Measurements from ENCODE around the gene PPP1CA.

PPP1CA gene

DNA sequence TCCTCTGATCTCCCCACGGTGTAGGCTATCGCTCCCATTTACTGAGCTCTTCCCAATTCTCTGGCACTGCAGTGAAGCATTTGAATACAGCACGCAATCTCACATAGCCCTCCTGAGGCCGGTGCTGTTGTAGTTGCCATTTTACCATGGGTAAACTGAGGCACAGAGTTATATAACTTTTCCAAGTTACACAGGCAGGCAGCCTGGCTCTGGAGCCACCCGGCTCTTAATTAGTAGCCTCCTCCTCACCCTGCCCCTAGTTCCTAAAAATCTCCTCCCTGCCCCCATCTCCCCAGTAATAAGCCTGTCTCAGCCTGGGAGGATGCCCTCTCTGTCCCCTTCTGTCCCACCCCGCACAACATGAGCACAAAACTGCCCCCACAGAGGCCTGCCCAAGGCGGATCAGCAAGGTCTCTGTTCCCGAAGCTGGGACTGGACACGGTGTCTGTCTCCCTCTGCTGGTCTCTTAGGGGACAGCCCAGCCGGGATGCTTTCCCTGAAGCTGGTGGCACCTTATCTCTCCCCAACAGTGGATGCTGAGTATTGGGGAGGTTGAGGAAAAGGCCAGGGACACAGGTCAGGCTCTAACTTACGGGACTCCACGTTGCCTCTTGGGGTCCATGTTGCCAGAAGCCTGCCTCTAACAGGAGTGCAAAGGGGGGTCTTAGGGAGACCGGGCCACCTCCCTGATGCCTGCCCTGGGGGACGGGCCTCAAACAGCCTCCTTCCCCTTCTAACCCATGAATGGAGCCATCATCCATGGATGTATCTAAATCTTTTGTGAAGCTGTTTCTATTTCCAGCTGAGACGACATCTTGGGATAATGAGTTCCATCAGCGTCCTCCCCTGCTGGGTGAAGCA, 19.2 kb downstream of the PPP1CA start:
- DNase-seq (ENCODE audit: low spot score in 2 of 2) = peak; percentile 86 to 91
- peak overlapping the region; percentile 28 for H3K27ac Mint-ChIP-seq
- H3K36me3 Mint-ChIP-seq = no peaks in the 10 kb centered on the region
- no peaks in the 10 kb centered on the region for H3K27me3 Mint-ChIP-seq
- ATAC-seq (ENCODE audit: low read depth) = peak; percentile 78
- peaks cover 22% of the 10 kb centered on the region for H3K4me1 Mint-ChIP-seq
- peak overlapping the region; percentile 58 for H3K4me3 Mint-ChIP-seq
- H3K9me3 Mint-ChIP-seq = no peaks in the 10 kb centered on the region

DNA sequence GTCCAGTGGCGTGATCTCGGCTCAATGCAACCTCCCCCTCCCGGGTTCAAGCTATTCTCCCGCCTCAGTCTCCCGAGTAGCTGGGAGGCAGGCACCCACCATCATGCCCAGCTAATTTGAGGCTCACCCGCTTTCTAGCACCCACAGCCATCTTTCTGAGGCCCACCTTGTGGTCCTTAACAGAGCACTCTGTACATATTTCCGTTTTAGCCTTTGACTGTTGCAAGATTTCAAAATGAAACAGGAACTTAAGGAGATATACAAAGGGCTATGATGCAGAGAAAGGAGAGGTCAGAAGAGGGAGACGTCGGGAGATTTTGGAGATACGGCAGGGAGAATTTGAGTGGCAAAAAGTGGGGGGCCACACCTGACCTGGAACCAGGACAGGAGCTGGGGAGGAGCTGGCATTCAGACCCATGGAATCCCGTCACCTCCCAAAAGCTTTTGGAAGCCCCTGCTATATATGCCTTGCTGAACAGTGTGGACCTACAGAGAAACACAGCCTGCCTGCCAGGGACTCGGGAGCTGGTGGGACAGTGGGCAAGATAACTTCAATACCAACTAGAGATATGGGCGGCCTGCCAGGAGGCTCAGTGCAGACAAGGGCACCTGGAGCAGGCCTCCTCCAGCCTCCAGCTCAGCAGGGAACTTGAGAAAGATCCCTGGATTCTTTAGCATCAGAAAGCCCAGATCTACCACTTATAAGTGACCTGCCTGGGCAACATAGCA, 20.2 kb downstream of the PPP1CA start:
- peak overlapping the region; percentile 88 for H3K27ac Mint-ChIP-seq
- no peak for DNase-seq (ENCODE audit: low spot score in 2 of 2)
- peaks cover 20% of the 10 kb centered on the region for H3K4me1 Mint-ChIP-seq
- peak overlapping the region; percentile 63 for H3K4me3 Mint-ChIP-seq
- H3K27me3 Mint-ChIP-seq = no peaks in the 10 kb centered on the region
- H3K9me3 Mint-ChIP-seq = no peaks in the 10 kb centered on the region
- peak; percentile 84 for ATAC-seq (ENCODE audit: low read depth)
- H3K36me3 Mint-ChIP-seq = no peaks in the 10 kb centered on the region

DNA sequence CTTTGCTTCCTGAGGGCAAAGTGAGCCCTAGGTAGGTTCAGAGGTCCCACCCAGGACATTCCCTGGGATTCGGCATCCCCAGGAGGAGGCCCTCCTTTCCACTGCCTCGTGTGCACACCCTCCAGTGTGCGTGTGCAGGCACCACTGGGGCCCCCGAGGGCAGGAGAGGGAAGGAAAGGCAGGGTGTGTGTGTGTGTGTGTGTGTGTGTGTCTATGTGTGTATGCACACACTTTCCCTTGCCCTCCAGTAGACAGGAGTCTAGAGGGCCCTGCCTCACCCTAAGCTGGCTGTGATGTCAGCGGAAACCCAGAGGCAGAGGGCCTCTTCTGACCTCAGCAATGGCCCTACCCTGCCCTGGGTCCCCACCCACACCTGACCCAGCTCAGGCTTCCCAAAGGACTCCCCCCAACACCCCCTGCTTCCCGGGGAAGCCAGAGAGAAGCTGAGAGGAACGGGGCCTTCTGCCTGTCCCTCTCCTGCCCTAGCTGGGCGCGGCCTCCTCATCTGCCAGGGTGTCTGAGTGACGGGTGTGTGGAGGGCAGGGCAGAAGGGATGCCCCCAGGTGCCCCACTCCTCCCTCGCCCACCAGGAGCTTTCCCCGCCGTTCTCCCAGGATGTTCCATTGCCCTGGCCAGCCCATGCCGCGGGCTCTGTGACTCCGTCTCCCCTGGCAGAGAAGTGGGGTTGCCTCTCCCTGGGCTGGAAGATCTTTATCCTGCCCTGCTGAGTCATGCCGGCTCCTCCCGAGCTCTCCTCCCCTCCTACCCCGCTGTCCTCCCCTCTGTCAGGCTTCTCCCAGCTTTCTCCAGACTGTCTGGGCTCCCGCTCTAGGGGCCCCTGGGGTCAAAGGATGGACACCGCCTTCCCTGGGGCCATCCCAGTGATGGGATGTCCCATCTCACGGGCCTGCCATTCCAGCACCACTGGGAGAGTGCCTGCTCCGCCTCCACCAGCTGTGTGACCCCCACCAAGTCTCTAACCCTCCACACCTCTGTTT, 22.3 kb downstream of the PPP1CA start:
- H3K4me1 Mint-ChIP-seq = peaks cover 24% of the 10 kb centered on the region

DNA sequence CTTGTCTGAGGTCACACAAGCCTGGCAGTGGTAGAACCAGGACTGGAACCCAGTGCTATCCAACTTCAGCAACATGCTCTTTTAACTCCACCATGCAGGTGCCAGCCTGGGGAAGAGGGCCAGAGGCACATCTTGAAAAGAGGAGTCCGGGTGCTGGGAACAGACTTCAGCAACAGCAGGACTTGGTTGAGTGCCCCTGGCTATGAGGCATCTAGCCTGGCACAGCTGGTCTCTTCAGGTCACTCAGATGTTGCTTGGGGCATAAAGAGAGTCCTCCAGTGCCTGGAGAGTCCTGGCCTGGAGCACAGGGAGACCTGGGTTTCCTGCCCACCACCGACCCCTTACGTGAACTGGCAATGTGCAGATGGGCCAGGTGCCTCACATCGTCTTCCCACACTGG, 23.1 kb downstream of the PPP1CA start:
- H3K4me1 Mint-ChIP-seq = peaks cover 24% of the 10 kb centered on the region
- H3K27ac Mint-ChIP-seq = no peak overlapping the region
- no peak for ATAC-seq (ENCODE audit: low read depth)
- H3K4me3 Mint-ChIP-seq = no peak overlapping the region
- no peaks in the 10 kb centered on the region for H3K27me3 Mint-ChIP-seq
- H3K36me3 Mint-ChIP-seq = peaks cover under 1% of the 10 kb centered on the region
- DNase-seq (ENCODE audit: low spot score in 2 of 2) = no peak
- no peaks in the 10 kb centered on the region for H3K9me3 Mint-ChIP-seq

More for the DNA sequence above, 22.3 kb downstream of the PPP1CA start:
- Mint-ChIP-seq H3K27me3 (no peaks in the 10 kb centered on the region), H3K36me3 (no peaks in the 10 kb centered on the region), H3K27ac (no peak overlapping the region), H3K4me3 (no peak overlapping the region), H3K9me3 (no peaks in the 10 kb centered on the region)
- ATAC-seq (ENCODE audit: low read depth) (no peak), DNase-seq (ENCODE audit: low spot score in 2 of 2) (no peak)

DNA sequence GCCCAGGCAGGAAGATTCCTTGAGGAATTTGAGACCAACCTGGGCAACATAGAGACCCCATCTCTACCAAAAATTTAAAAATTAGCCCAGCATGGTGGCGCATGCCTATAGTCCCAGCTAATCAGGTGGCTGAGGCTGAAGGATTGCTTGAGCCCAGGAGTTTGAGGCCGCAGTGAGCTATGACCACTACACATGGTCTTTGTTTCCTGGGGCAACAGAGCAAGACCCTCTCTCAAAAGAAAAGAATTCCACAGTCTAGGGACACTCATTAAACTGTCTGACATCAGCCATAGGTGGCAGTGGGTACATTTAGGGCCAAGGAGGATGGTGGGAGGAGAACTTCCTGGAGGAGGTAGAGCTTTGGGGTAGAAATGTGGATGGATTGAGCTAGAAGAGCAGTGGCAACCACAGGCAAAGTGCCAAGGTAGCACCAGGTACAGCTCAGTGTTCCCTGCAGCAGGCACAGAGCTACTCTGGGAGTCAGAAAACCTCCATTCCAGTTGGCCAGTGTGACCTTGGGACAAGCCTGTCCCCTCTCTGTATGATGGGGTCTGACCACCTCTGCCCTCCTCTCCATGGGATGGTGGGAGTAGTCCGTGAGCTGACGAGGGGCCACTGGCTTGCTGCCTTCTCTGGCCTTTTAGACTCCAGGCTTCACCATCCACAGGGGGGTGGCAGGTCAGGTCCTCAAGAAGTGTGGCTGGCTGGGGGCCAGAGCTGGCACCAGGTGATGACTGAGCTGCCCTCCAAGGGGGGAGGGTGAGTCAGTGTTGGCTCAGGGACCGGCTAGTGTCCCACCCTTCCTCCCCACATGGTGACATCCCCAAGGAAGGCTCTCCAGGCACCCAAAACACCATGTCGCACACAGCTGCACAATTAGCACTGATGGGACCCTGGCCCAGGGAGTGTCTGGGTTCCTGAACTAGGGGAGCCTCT, 24.5 kb downstream of the PPP1CA start:
- no peak overlapping the region for H3K4me3 Mint-ChIP-seq
- ATAC-seq (ENCODE audit: low read depth) = no peak
- DNase-seq (ENCODE audit: low spot score in 2 of 2) = no peak
- H3K36me3 Mint-ChIP-seq = peaks cover 2% of the 10 kb centered on the region
- H3K27ac Mint-ChIP-seq = peak overlapping the region; percentile 71
- no peaks in the 10 kb centered on the region for H3K9me3 Mint-ChIP-seq
- no peaks in the 10 kb centered on the region for H3K27me3 Mint-ChIP-seq
- peaks cover 20% of the 10 kb centered on the region for H3K4me1 Mint-ChIP-seq

DNA sequence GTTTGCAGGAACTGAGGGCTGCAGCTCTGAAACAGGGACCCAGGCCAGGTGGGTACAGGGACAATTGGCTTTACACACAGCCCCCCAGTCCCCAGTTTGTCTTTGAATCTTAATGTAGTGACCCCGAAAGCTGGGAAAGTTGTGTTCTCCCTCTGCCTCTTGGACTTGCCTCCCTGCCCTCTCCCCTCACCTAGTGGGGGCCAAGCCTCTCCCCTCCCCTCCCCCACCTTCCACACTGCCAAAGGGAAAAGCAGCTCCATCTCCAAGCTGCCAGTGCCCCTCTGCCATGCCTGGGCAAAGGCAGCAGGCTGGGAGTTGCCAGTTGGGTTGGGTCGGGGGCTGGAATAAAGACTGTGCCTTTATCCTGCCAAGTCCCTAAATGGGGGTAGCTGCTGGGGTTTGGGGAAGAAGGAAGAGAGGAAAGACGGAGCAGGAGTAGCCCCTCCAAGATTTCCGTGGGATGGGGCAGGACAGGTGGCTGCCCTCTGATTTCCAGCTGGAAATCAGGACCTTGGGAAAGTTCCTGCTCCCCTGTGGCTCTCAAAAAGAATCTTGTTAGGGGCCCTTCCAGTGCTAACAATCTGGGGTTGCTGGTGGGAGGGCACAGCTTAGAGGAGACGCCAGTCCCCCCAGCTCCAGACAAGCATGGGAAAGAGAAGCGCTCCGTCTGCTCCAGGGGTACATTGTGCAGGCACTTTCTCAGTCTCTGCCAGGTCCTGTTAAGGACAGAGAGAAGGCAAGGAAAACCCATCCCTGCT, 25.4 kb downstream of the PPP1CA start:
- Mint-ChIP-seq H3K36me3 (peaks cover 8% of the 10 kb centered on the region), H3K9me3 (no peaks in the 10 kb centered on the region), H3K4me3 (no peak overlapping the region), H3K4me1 (peaks cover 23% of the 10 kb centered on the region), H3K27me3 (no peaks in the 10 kb centered on the region), H3K27ac (peak overlapping the region; percentile 53)
- ATAC-seq (ENCODE audit: low read depth) = no peak
- no peak for DNase-seq (ENCODE audit: low spot score in 2 of 2)

DNA sequence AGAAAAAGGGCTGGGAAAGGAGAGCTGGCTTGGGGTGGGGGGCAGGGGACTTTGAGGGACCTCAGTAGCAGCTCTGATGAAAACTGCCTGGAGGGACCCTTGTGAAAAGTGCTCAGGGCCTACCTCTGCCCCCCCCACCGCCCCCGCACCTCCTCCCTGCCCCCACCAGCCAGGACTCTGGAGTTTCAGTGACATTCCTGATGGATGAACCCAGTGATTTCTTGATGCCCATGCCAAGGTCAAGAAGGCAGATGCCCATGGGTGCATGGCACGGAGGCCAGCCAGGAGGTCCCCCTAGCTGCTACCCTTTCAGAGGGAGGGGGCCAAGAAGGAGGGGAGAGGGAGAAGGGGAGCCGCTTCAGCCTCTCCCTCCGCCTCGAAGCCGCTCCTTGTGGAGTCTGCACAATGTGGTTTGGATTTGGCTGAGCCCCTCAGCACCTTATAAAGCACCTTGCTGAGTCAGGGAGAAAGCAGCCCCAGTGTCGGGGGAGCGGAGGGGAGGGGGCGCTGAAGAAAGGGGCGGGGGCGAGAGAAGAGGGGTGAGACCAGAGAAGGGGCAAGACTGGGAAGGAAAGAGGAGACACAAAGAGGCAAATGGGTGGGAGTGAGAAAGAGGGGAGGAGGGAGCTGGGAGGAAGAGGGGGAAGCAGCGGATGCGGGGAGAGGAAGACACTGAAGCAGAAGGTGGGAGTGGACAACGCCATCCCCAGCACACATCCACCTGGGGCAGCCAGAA, 26.2 kb downstream of the PPP1CA start:
- ATAC-seq (ENCODE audit: low read depth) (no peak), DNase-seq (ENCODE audit: low spot score in 2 of 2) (no peak)
- Mint-ChIP-seq H3K4me1 (peaks cover 25% of the 10 kb centered on the region), H3K9me3 (no peaks in the 10 kb centered on the region), H3K36me3 (peaks cover 8% of the 10 kb centered on the region), H3K4me3 (no peak overlapping the region), H3K27ac (peak overlapping the region; percentile 53), H3K27me3 (no peaks in the 10 kb centered on the region)

DNA sequence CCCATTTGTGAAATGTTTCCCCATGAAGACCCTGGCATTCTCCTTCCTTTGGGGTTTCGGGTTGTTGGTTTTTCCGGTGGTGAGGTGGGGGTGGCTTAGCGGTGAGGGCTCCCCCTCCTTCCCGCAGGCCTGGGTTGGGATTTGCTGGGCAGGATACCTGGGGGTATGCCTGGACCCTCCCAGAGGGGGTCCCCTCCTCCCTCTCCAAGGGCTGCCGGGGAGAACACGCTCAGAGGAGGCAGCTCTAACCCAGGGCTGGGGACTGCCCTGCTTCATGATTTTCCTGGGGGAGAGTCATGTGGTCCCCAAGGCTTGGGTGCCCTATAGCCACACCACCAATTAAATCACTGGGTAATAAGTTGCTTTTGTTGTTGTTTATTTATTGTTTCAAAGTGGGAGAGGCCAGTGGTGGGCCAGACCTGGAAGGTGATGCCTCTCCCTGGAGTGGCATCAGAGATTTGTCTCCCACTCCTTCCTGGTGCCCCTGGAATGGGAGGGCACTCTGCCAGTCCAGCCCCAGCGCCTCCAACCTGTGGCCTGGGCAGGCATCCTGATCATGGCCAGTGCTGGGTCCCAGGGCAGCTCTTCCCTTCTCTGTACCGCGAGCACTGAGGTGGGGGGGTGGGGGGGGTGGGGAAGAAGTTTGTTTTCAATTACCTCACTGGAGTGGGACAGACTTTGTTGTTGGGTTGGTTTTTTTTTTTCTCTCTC, 26.9 kb downstream of the PPP1CA start:
- ATAC-seq (ENCODE audit: low read depth) (no peak), DNase-seq (ENCODE audit: low spot score in 2 of 2) (no peak)
- Mint-ChIP-seq H3K4me1 (peaks cover 30% of the 10 kb centered on the region), H3K27me3 (no peaks in the 10 kb centered on the region), H3K9me3 (no peaks in the 10 kb centered on the region), H3K36me3 (peaks cover 8% of the 10 kb centered on the region), H3K4me3 (peak overlapping the region; percentile 34), H3K27ac (peak overlapping the region; percentile 92)

DNA sequence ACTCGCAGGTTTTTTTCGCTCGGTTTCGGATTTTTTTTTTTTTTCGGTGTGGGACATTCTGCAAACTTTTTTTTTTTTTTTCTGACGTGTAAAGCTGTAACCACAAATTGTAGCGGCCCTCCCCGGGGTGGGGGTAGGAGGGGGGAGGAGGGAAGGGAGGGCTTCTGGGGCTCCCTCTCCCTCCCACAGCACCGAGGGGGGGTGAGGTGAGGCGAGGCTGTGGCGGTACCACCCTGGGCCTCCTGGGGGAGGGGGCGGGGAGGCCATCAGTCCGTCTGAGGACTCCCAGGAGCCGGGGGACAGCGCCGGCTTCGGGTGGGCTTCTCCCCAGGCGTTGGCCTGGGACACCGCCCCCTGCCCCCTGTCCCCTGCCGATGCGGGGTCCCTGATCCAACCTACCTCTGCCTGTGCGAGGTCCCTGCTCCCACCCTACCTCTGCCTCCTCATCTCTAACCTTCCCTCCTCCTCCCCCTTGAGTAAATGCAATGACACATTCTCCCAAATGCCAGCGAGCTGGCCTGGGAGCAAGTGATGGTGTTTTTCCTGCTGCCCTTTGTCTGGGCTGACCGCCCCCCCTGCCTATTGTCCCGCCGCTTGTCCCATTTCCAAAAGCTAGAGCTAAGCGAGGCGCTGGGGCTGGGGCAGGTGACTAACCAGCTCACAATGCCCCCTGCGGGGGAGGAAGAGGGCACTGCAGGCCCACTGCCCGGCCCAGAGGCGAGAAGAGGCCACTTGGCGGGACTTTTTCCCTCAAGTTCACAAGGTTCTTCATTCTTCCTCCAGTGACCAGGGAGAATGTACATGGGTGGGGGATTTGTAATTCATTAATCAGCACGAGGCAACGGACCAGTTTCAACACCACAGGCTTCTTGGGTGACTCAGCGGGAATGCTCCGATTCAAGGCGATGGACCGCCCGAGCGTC, 27.7 kb downstream of the PPP1CA start:
- Mint-ChIP-seq H3K27me3 (no peaks in the 10 kb centered on the region), H3K9me3 (no peaks in the 10 kb centered on the region), H3K36me3 (peaks cover 8% of the 10 kb centered on the region), H3K4me3 (peak overlapping the region; percentile 98), H3K4me1 (peaks cover 35% of the 10 kb centered on the region), H3K27ac (peak overlapping the region; percentile 92)
- ATAC-seq (ENCODE audit: low read depth) (peak; percentile 81), DNase-seq (ENCODE audit: low spot score in 2 of 2) (peak; percentile 62 to 75)

DNA sequence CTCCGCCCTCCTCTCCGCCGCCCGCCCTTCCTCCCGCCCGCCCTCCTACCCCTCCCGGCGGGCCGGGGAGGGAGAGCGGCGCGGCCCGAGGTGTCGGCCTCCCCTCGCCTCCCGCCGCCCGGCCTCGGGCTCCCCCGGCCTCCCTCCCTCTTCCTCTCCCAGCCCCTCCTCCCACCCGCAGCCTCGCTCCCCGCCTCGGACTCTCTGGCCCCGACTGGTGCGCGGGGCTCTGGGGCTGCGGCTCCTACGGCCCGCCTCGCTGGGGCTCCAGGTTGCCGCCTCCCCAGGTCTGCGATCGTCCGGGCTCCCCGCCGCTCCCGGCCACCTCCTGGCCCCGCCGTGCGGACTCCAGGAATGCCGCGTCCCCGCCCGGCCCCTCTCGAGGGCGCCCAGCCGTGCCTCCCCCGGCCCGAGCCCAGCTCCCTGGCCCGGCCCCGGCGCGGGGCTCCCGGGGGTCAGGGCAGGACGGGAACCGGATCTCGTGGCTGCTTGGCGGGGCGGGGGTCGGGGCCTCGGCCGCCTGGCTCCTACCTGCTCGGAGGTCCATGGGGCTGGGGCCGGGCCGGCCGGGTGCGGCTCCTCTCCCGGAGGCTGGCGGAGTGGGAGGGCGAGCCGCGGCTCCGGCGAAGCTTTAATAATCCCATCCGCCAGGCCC, 28.5 kb downstream of the PPP1CA start, which contains the start of gene CLCF1:
TSS of gene CLCF1 (minus strand) at position 606 of the 655 bp plus-strand sequence. CDS start at position 547, 59 bp downstream.
- DNase-seq (ENCODE audit: low spot score in 2 of 2) (peak in 1 of 2 donors; percentile 76), ATAC-seq (ENCODE audit: low read depth) (peak; percentile 33)
- H3K4me1 Mint-ChIP-seq = peaks cover 39% of the 10 kb centered on the region
- H3K9me3 Mint-ChIP-seq = no peaks in the 10 kb centered on the region
- peaks cover 8% of the 10 kb centered on the region for H3K36me3 Mint-ChIP-seq
- H3K27me3 Mint-ChIP-seq = no peaks in the 10 kb centered on the region
- H3K27ac Mint-ChIP-seq = peak within 1 kb of the TSS; percentile 92
- peak within 1 kb of the TSS; percentile 98 for H3K4me3 Mint-ChIP-seq
